ENCODE measurements around the gene MYH8. TPM values are rescaled to one million over a fixed set of nuclear protein-coding genes. Genes with fewer than 3 reads are reported as not detected.

The MYH8 gene
- polyA plus RNA-seq, 1 donor (not counting 4 experiments of a cell fraction or from before 2014, with no cell fraction given) = not detected

GRCh38 chr17:10352893-10353292 is 68.9 kb downstream of the MYH8 start:
- H3K79me2 ChIP-seq (ENCODE audit: control insufficient read depth, insufficient read depth, low read length) = no peaks in the 10 kb centered on the region

GRCh38 chr17:10349403-10349802 is 72.3 kb downstream of the MYH8 start:
- DNase-seq (ENCODE audit: low read depth, low spot score) = no peak
- no peaks in the 10 kb centered on the region for H3K27me3 ChIP-seq (ENCODE audit: control insufficient read depth, extremely low read depth, insufficient read depth, low read length)
- H3K9ac ChIP-seq (ENCODE audit: control insufficient read depth, extremely low read depth, insufficient read depth, low read length) = no peak overlapping the region
- no peaks in the 10 kb centered on the region for H3K9me1 ChIP-seq (ENCODE audit: control insufficient read depth, extremely low read depth, insufficient read depth, low read length)
- no peaks in the 10 kb centered on the region for H3K79me2 ChIP-seq (ENCODE audit: control insufficient read depth, insufficient read depth, low read length)
- H2AFZ ChIP-seq (ENCODE audit: control insufficient read depth, low read length) = no peak overlapping the region
- H3K36me3 ChIP-seq (ENCODE audit: control insufficient read depth in 2 of 2, extremely low read depth in 1 of 2, insufficient read depth in 2 of 2, low read length in 2 of 2) = no peaks in the 10 kb centered on the region
- H3K27ac ChIP-seq (ENCODE audit: control insufficient read depth, insufficient read depth, low read length) = no peak overlapping the region
- no peaks in the 10 kb centered on the region for H3K4me1 ChIP-seq (ENCODE audit: control insufficient read depth, extremely low read depth, insufficient read depth, low read length)
- peak in 1 of 3 experiments; percentile 29 for TF ChIP-seq CTCF (optimal IDR thresholded peaks at IDR 0.05 in 1 of 3, IDR thresholded peaks at IDR 0.05 in 1 of 3, conservative IDR thresholded peaks at IDR 0.05 in 1 of 3; ENCODE audit: extremely low read depth in 1 of 3, insufficient read depth in 2 of 3, low read length in 3 of 3)
- TF ChIP-seq EZH2 (IDR thresholded peaks at IDR 0.05; ENCODE audit: low read length) = no peak
- no peak for FAIRE-seq
- H4K20me1 ChIP-seq (ENCODE audit: control insufficient read depth, extremely low read depth, insufficient read depth, low read length) = no peaks in the 10 kb centered on the region
- H3K4me2 ChIP-seq (ENCODE audit: control insufficient read depth, extremely low read depth, insufficient read depth, low read depth, low read length) = no peak overlapping the region
- no peak overlapping the region for H3K4me3 ChIP-seq (ENCODE audit: control insufficient read depth in 2 of 3, extremely low read depth in 1 of 3, insufficient read depth in 2 of 3, low read depth in 1 of 3, low read length in 3 of 3)
- H3K9me3 ChIP-seq (ENCODE audit: control insufficient read depth, low read depth, low read length) = no peaks in the 10 kb centered on the region
- dilution Hi-C loops (cut with MboI; ENCODE audit: extremely low pct_ligation_motif_present, low sequenced_read_pairs) = no loop called here

More at GRCh38 chr17:10352893-10353292, 68.9 kb downstream of the MYH8 start:
- Histone ChIP-seq H2AFZ (ENCODE audit: control insufficient read depth, low read length) (no peak overlapping the region), H3K4me1 (ENCODE audit: control insufficient read depth, extremely low read depth, insufficient read depth, low read length) (no peaks in the 10 kb centered on the region), H3K4me2 (ENCODE audit: control insufficient read depth, extremely low read depth, insufficient read depth, low read depth, low read length) (no peak overlapping the region), H3K27ac (ENCODE audit: control insufficient read depth, insufficient read depth, low read length) (no peak overlapping the region), H3K9ac (ENCODE audit: control insufficient read depth, extremely low read depth, insufficient read depth, low read length) (no peak overlapping the region), H4K20me1 (ENCODE audit: control insufficient read depth, extremely low read depth, insufficient read depth, low read length) (no peaks in the 10 kb centered on the region), H3K4me3 (ENCODE audit: control insufficient read depth in 2 of 3, extremely low read depth in 1 of 3, insufficient read depth in 2 of 3, low read depth in 1 of 3, low read length in 3 of 3) (no peak overlapping the region), H3K27me3 (ENCODE audit: control insufficient read depth, extremely low read depth, insufficient read depth, low read length) (no peaks in the 10 kb centered on the region), H3K9me3 (ENCODE audit: control insufficient read depth, low read depth, low read length) (no peaks in the 10 kb centered on the region), H3K9me1 (ENCODE audit: control insufficient read depth, extremely low read depth, insufficient read depth, low read length) (no peaks in the 10 kb centered on the region), H3K36me3 (ENCODE audit: control insufficient read depth in 2 of 2, extremely low read depth in 1 of 2, insufficient read depth in 2 of 2, low read length in 2 of 2) (no peaks in the 10 kb centered on the region)
- dilution Hi-C loops (cut with MboI; ENCODE audit: extremely low pct_ligation_motif_present, low sequenced_read_pairs) = no loop called here
- FAIRE-seq (no peak), DNase-seq (ENCODE audit: low read depth, low spot score) (no peak)
- TF ChIP-seq CTCF (optimal IDR thresholded peaks at IDR 0.05 in 1 of 3, IDR thresholded peaks at IDR 0.05 in 1 of 3, conservative IDR thresholded peaks at IDR 0.05 in 1 of 3; ENCODE audit: extremely low read depth in 1 of 3, insufficient read depth in 2 of 3, low read length in 3 of 3) (no peak), EZH2 (IDR thresholded peaks at IDR 0.05; ENCODE audit: low read length) (no peak)
